Upper lobe of left lung (tissue), 6 donors: ENCODE measurements around the gene DHCR24. TPM values are rescaled to one million over a fixed set of nuclear protein-coding genes. Genes with fewer than 3 reads are reported as not detected.

ENCODE experiments used
- ATAC-seq, 2 donors: fragments of 200-7000 bp; cut with Tn5 transposase; one replicate each; pipeline ENCODE4 v1.9.1; 2022; ENCODE audit warnings: mild to moderate bottlenecking in 2 of 2, moderate library complexity in 2 of 2; ENCODE audit not compliant: low FRiP score in 2 of 2
- DNase-seq, 2 donors: peaks; one replicate each; pipeline ENCODE4 v3.0.0-alpha.2; 2019 to 2020
- H3K27ac ChIP-seq, 4 donors: fragments of 200-600 bp; sonication (generic); one replicate each; pipeline ENCODE4 v1.5.1; 2016 to 2019
- H3K27me3 ChIP-seq, 4 donors: fragments of 200-600 bp; sonication (generic); one replicate each; pipeline ENCODE4 v1.5.1; 2017 to 2019
- H3K36me3 ChIP-seq, 4 donors: fragments of 200-600 bp; sonication (generic); one replicate each; pipeline ENCODE4 v1.5.1; 2016 to 2019
- H3K4me1 ChIP-seq, 4 donors: fragments of 200-600 bp; sonication (generic); one replicate each; pipeline ENCODE4 v1.5.1; 2018 to 2019
- H3K4me3 ChIP-seq, 4 donors: fragments of 200-600 bp; sonication (generic); one replicate each; pipeline ENCODE4 v1.5.1; 2017 to 2019; ENCODE audit warnings: mild to moderate bottlenecking in 2 of 4, moderate library complexity in 1 of 4
- H3K9me3 ChIP-seq, 4 donors: fragments of 200-600 bp; sonication (generic); one replicate each; pipeline ENCODE4 v1.5.1; 2018 to 2019
- CTCF ChIP-seq, 6 experiments: fragments of 450-650 bp in 4 of 6; fragments of 200-600 bp in 2 of 6; sonication (generic) in 2 of 6; IDR thresholded peaks; one replicate each; pipeline ENCODE4 v1.5.1; 2016 to 2019; ENCODE audit warnings: antibody characterized with exemption in 6 of 6
- EP300 ChIP-seq, 4 donors: sonication (generic); formaldehyde crosslinking; IDR thresholded peaks; one replicate each; pipeline ENCODE4 v1.5.1; 2017; ENCODE audit warnings: antibody characterized with exemption in 4 of 4, control low read depth in 2 of 4
- POLR2A ChIP-seq, 4 donors: fragments of 450-650 bp; IDR thresholded peaks; one replicate each; pipeline ENCODE4 v1.5.1; 2016 to 2017; ENCODE audit warnings: antibody characterized with exemption in 4 of 4, mild to moderate bottlenecking in 2 of 4
- POLR2AphosphoS5 ChIP-seq, 2 donors: sonication (generic); formaldehyde crosslinking; IDR thresholded peaks; one replicate each; pipeline ENCODE4 v1.5.1; 2017; ENCODE audit warnings: antibody characterized with exemption in 2 of 2
- WGBS, 2 donors: methylation state at CpG; one replicate each; pipeline ENCODE4 v1.1.5; 2017 to 2018; 5-methylcytosine and 5-hydroxymethylcytosine counted together
- total RNA-seq, 6 donors: library from RNA; depleted of rRNA in 4 of 6; stranded (reverse); fragments of >200 nt in 4 of 6; gene quantifications; one replicate each; pipeline versions ENCODE4 v1.1.0 to v1.2.1, GENCODE V29; 2016 to 2021
- donor health status: DM: no; HTN: no; CAD: no; lungs with moderate emphysema.
- donor health status: DM: no; HTN: yes; CAD: no; lungs with severe emphysema.

Gene DHCR24
- total RNA-seq, 6 donors from 2014 or later, result 188 to 863 (median 555) TPM

DNA sequence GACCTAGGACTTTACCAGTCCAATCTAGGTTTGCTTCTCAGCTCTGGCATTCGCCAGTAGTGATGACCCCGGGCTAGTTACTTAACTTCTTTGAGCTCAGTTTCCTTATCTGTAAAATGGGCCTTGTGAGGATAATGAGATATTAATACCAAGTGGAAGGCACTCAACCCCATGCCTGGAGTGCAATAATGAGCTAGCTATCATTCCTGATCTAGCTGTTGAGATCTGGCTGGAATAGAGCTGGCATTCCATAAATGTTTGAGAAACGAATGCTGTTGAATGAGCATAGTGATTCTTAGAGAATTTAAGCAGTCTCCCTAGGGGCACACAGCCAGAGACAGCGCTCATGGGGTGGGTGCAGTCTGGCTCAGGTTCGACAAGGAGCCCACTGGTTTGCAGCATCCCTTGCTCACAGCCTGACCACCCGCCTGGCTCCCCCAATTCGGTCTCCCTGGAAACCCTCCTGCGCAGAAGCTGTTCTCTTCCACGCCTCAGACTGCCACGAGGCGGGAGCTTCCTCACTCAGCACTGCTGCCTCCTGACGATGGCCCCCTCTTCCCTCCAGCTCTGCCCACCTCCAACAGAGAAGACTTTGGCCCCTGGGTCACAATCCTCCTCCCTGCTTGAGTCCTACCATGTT is 32.5 kb downstream of the DHCR24 start:
- TF ChIP-seq POLR2AphosphoS5 (IDR thresholded peaks at IDR 0.05) (no peak), CTCF (IDR thresholded peaks at IDR 0.05) (no peak), POLR2A (IDR thresholded peaks at IDR 0.05) (no peak), EP300 (IDR thresholded peaks at IDR 0.05) (no peak)
- H3K27me3 ChIP-seq, result no peaks in the 10 kb centered on the region
- H3K4me1 ChIP-seq, result peaks cover 0 to 10% (median 6%) of the 10 kb centered on the region in 4 donors
- DNase-seq (no peak), ATAC-seq (no peak)
- H3K36me3 ChIP-seq, result peaks cover 15 to 63% (median 56%) of the 10 kb centered on the region in 4 donors
- H3K9me3 ChIP-seq, result no peaks in the 10 kb centered on the region
- H3K4me3 ChIP-seq, result no peak overlapping the region
- no peak overlapping the region for H3K27ac ChIP-seq
- WGBS, 2 donors, result 79 to 88% methylated on average over 11 of the region's 12 CpGs

GRCh38 chr1:54853793-54854370 is 33.1 kb downstream of the DHCR24 start:
- 88 to 95% methylated on average over 9 to 12 of the region's 12 CpGs for WGBS, 2 donors
- no peak for DNase-seq
- H3K4me1 ChIP-seq, result peaks cover 0 to 10% (median 6%) of the 10 kb centered on the region in 4 donors
- H3K27me3 ChIP-seq, result no peaks in the 10 kb centered on the region
- no peak for ATAC-seq
- no peak for TF ChIP-seq POLR2AphosphoS5 (IDR thresholded peaks at IDR 0.05)
- TF ChIP-seq POLR2A (IDR thresholded peaks at IDR 0.05), result no peak
- TF ChIP-seq EP300 (IDR thresholded peaks at IDR 0.05), result no peak
- TF ChIP-seq CTCF (IDR thresholded peaks at IDR 0.05), result no peak
- no peaks in the 10 kb centered on the region for H3K9me3 ChIP-seq
- H3K36me3 ChIP-seq, result peaks cover 18 to 66% (median 53%) of the 10 kb centered on the region in 4 donors
- no peak overlapping the region for H3K27ac ChIP-seq
- H3K4me3 ChIP-seq, result no peak overlapping the region

GRCh38 chr1:54853096-54853792 is 33.8 kb downstream of the DHCR24 start:
- ATAC-seq, result no peak
- Histone ChIP-seq H3K36me3 (peaks cover 18 to 71% (median 53%) of the 10 kb centered on the region in 4 donors), H3K4me3 (no peak overlapping the region), H3K27ac (no peak overlapping the region), H3K4me1 (peaks cover 0 to 10% (median 6%) of the 10 kb centered on the region in 4 donors), H3K9me3 (no peaks in the 10 kb centered on the region), H3K27me3 (no peaks in the 10 kb centered on the region)
- no peak for DNase-seq
- WGBS, 2 donors, result 92 to 100% methylated on average over 2 to 9 of the region's 9 CpGs
- TF ChIP-seq EP300 (IDR thresholded peaks at IDR 0.05) (no peak), POLR2A (IDR thresholded peaks at IDR 0.05) (no peak), POLR2AphosphoS5 (IDR thresholded peaks at IDR 0.05) (no peak), CTCF (IDR thresholded peaks at IDR 0.05) (no peak)

GRCh38 chr1:54851936-54852524 is 35.0 kb downstream of the DHCR24 start:
- Histone ChIP-seq H3K27me3 (no peaks in the 10 kb centered on the region), H3K4me3 (no peak overlapping the region), H3K27ac (no peak overlapping the region), H3K36me3 (peaks cover 16 to 69% (median 51%) of the 10 kb centered on the region in 4 donors), H3K9me3 (no peaks in the 10 kb centered on the region), H3K4me1 (peaks cover 0 to 7% (median 3%) of the 10 kb centered on the region in 4 donors)
- DNase-seq, result no peak
- ATAC-seq, result no peak
- TF ChIP-seq CTCF (IDR thresholded peaks at IDR 0.05), result no peak
- TF ChIP-seq POLR2AphosphoS5 (IDR thresholded peaks at IDR 0.05), result no peak
- TF ChIP-seq EP300 (IDR thresholded peaks at IDR 0.05), result no peak
- no peak for TF ChIP-seq POLR2A (IDR thresholded peaks at IDR 0.05)
- 85 to 90% methylated on average over 13 to 17 of the region's 17 CpGs for WGBS, 2 donors
